ENCODE results near the gene CRISPLD2.

DNA sequence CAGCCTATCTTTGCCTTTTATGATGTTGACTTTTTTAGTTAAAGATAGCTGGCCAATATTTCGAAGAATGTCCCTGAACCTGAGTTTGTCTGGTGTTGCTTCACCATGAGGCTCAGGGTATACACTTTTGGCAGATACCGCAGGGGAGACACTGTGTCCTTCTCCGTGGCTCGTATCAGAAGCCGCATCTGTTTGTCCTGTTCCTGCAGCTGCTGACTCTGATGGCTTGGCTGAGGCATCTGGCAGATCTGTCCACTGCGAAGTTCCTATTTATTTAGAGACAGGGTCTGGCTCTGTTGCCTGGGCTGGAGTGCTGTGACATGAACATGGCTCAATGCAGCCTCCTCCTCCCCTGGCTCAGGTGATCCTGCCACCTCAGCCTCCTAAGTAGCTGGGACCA is 93.5 kb downstream of the CRISPLD2 start:
- TF ChIP-seq EZH2 (IDR thresholded peaks at IDR 0.05; ENCODE audit: borderline replicate concordance, insufficient read depth, low read length, poor library complexity, severe bottlenecking) (no peak), CTCF (IDR thresholded peaks at IDR 0.05; ENCODE audit: poor library complexity, severe bottlenecking) (no peak), EP300 (conservative IDR thresholded peaks at IDR 0.05; ENCODE audit: poor library complexity, severe bottlenecking) (no peak), POLR2AphosphoS5 (IDR thresholded peaks at IDR 0.05) (no peak), TAF1 (IDR thresholded peaks at IDR 0.05; ENCODE audit: low read depth) (no peak)
